GM19025 (cell line): ENCODE results near the gene ASB7.

Experiments
- ATAC-seq: cut with Tn5 transposase; IDR thresholded peaks from one replicate; pipeline ENCODE4 v1.9.1; 2021; ENCODE audit warnings: mild to moderate bottlenecking, low read depth, moderate library complexity; ENCODE audit not compliant: unreplicated experiment

The ASB7 gene

GRCh38 chr15:100595964-100596363, 6.4 kb upstream of the ASB7 start:
- no peak for ATAC-seq

- ATAC-seq: peak; percentile 70
Observed at GRCh38 chr15:100596792-100597191, 5.6 kb upstream of the ASB7 start.

GRCh38 chr15:100597862-100598261, 4.5 kb upstream of the ASB7 start:
- no peak for ATAC-seq

- no peak for ATAC-seq
Observed at GRCh38 chr15:100598655-100599054, 3.7 kb upstream of the ASB7 start.

- no peak for ATAC-seq
Observed at GRCh38 chr15:100601163-100601562, 1.2 kb upstream of the ASB7 start.

GRCh38 chr15:100601617-100602063, 749 bp upstream of the ASB7 start:
- ATAC-seq: no peak

- ATAC-seq: peak; percentile 20
Observed at GRCh38 chr15:100602823-100603393, 519 bp downstream of the ASB7 start.

GRCh38 chr15:100612539-100612938, 10.2 kb downstream of the ASB7 start:
- ATAC-seq: no peak

GRCh38 chr15:100613208-100613607, 10.8 kb downstream of the ASB7 start:
- ATAC-seq: no peak

- ATAC-seq: no peak
Observed at GRCh38 chr15:100614336-100614735, 11.9 kb downstream of the ASB7 start.

- no peak for ATAC-seq
Observed at GRCh38 chr15:100614918-100615317, 12.5 kb downstream of the ASB7 start.

- no peak for ATAC-seq
Observed at GRCh38 chr15:100615801-100616200, 13.4 kb downstream of the ASB7 start.

- ATAC-seq: no peak
Observed at GRCh38 chr15:100616700-100617099, 14.3 kb downstream of the ASB7 start.

- ATAC-seq: no peak
Observed at GRCh38 chr15:100623301-100623700, 20.9 kb downstream of the ASB7 start.

- ATAC-seq: peak; percentile 55
Observed at GRCh38 chr15:100627789-100628395, 25.5 kb downstream of the ASB7 start.

- ATAC-seq: no peak
Observed at GRCh38 chr15:100628746-100629145, 26.4 kb downstream of the ASB7 start.

GRCh38 chr15:100631831-100632230, 29.4 kb downstream of the ASB7 start:
- ATAC-seq: no peak

- ATAC-seq: no peak
Observed at GRCh38 chr15:100633763-100634075, 31.3 kb downstream of the ASB7 start.

GRCh38 chr15:100635406-100636071, 33.1 kb downstream of the ASB7 start:
- ATAC-seq: no peak

GRCh38 chr15:100638177-100638730, 35.9 kb downstream of the ASB7 start:
- no peak for ATAC-seq

- no peak for ATAC-seq
Observed at GRCh38 chr15:100642213-100642949, 40.0 kb downstream of the ASB7 start.
